ENCODE results near the gene ST3GAL5.
"Not testable (repeated sequence)": the region's sequence is repeated elsewhere in the genome, so short reads cannot be mapped to it uniquely, and the experiment has no call there.

Gene ST3GAL5

DNA sequence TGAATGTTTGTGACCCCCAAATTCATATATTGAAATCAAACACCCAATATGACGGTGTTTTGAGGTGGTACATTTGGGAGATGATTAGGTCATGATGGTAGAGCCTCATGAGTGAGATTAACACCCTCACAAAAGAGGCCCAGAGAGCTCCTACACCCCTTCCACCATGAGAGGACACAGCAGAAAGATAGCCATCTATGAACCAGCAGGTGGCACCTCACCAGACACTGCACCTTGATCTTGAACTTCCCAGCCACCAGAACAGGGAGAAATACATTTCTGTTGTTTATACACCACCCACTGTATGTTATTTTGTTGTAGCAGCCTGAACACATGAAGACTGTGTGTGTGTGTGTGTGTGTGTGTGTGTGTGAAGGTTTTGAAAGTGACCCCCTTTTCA is 58.1 kb downstream of the ST3GAL5 start:
- DNase-seq, result no peak

DNA sequence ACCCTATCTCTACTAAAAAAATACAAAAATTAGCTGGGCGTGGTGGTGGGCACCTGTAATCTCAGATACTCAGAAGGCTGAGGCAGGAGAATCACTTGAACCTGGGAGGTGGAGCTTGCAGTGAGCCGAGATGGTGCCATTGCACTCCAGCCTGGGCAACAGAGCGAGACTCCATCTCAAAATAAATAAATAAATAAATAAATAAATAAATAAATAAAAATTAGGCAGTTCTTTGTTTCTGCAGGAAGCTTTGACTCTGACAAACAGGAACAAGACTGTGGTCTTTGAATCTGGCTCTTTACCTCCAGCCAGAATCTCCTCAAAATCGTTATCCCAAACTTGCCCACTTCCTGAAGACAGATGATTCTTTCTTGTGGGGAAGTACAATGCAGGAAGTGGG is 59.4 kb downstream of the ST3GAL5 start:
- DNase-seq, result not testable (repeated sequence)

DNA sequence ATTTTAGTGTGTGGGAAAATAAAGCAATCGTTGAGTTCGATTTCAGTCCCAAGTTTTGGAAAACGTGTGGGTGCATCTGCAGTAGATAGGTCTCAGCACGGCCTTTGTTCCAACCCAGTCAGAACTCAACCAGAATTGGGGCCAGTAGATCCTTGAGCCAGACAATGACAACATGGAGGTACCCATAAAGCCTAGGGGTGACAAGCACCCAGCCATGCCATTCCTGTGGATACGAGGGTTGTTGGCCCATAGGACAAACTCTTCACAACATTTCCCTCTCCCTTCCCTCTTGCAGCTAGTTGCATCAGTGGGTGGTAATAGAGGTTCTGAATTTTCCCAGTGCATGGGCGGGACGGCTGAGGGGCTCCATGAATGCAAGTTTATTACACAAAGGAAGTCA is 60.1 kb downstream of the ST3GAL5 start:
- DNase-seq, result no peak

DNA sequence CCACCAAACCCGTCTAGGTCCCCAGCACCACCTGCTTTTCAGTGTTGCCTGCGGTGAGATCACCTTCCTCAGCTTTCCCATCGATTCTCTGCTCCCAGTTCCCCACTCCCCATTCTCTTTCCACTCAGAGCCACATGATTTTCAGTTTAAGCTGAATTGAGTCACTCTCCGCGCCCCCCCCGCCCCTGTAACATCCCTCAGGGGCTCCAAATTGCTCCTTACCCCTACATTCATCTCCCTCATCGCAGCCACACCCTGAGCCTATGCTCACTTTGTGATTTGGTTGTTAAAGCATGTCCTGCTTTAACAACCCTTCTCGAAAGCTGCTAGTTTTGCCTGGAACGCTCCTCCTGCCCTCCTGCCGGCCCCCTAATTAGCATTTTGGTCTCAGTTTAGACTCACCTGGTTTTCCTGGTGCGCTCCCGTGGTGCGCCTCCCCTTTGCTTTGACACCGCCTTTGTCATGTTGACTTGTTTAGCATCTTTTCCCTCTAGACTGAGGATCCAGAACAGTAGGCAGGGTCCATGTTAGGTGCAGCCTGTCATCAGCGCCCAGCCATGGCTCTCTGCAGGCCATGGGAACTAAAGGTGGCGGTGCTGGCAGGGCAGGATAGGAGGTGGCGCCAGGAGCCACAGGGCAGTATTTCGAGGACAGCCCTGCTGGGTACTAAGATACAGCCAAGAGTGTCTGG is 60.8 kb downstream of the ST3GAL5 start:
- DNase-seq, result no peak

DNA sequence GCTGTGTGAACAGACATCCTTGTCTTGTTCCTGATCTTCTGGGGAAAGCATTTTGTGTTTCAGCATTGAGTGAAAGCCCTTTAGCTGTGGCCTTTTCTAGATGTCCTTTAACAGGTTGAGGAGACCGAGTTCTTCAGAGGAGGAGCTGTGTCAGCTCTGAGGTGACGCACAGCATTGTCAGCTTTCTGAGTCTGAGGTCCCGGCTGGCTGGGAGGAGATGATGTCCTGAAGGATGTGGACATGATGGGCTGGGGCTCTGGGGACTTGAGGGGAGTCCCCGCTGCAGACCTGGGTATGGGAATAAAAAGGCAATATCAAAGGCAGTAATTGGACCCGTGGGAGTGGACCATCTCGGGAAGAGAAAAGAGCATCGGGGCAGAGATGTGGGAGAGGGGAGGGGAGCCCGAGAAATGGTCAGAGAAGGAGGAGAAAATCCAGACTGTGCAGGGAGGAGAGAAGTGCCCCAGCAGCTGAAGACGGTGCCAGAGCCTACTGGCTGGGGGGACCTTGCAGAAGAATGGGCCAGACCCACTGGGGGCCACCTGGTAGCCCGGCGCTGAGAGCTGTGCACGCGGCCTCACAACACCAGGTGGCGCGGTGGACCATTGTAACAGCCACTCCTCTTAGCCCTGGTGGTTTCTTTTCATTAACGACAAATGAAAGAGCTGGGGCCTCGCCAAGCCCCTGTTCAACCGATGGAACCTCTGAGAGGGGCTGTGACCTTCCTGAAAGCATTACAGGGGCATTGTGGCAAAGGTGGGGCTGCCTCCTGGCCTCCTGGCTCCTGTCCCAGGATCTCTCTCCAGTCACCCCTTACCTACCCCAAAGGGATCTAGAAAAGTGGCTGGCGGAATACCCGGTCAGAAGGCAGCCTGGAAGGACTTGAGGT is 61.6 kb downstream of the ST3GAL5 start:
- DNase-seq, result peak; percentile 33 to 77

DNA sequence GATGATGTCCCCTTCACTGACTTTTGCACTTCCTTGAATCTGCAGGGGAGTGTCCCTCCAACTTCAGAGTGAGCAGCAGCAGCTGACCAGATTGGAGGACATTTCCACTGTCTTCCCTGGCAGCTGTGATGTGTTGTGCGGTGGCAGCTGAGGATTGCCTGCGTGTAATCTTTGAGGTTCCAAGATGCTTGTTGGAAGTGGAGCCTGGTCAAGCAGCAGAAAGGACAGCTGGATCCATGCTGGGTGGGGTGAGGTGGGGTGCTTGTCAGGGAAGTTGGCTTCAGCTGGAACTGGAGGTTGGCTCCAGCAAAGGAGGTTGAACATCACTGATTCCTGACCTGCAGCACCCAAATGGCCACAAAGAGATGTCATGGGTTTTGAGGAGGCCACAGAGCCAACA is 64.8 kb downstream of the ST3GAL5 start:
- no peak for DNase-seq

DNA sequence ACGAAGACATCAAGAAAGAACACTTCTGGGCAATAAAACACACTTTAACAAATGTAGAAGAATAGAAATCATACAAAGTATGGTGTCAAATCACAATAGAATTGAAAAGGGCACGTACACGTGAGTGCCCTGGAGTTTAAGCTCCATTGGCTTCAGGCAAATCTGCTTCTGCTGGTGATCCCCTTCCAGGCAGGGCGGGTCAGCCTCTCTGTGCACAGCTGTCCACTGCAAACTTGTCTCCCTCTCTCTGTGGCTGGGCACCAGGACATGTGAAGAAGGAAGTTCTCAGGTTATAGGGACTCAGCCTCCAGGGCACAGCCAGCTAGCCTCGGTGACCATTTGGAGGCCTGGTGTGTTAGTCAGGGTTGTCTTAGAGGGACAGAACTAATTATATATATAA is 66.0 kb downstream of the ST3GAL5 start:
- no peak for DNase-seq

DNA sequence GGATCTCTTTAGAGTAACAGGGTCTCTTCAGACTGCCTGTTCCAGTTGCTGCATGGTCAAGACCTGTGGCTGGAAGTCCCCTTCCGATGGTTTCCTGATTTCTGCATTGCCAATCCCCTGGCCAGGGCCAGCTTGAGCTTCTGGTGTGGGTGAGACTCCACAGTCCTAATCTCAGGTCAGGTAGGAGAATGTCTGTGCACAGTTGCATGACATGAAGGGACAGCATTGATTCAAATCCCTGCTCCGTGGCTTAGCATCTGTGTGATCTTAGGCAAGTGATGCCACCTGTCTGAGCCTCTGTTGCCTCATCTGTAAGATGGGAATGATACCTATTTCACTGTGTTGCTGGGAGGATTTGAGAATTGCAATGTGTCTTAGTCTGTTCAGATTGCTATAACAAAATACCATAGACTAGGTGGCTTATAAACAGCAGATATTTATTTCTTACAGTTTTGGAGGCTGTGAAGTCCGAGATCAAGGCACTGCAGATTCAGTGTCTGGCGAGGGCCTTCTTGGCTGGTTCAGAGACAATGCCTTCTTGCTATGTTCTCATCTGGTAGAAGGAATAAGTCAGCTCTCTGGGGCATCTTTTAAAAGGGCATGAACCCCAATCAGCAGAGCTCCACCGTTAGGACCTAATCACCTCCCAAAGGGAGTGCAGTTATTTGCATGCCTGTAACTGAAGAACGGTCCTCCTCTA is 68.8 kb downstream of the ST3GAL5 start:
- no peak for DNase-seq

DNA sequence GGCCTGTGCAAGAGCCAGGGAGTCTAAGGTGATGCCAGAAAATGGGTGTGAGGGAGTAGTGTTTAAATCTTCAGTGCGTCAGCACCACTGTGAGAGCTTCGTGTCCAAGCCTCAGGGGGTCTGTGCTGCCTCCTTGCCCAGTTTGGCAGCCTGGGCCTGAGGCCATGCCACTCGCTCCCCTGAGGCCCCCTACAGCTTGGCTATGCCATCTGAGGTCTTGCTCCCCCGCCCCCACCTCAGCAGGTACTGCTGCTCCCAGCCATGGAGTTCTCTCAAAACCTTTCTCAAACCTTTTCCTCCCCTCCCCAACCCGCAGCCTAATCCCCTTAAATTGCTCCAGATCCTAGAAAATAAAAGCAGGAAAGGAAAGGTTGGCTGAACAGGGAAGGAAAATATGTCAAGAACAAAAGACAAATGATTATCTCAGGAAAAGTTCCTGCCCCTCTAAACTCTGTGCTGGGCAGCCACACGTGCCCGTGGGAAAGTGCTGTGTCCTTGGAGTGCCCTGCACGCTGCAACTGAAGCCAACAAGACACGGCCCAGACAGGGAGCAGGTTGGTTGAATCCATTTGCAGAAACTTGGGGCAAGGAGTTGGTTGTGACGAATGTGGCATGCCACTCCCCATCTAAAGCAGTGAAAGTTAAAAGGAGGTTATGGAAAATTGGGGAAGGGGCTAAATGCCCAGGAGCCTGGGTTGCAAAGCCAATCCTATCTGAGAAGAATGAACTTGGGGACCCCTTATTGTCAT is 73.8 kb downstream of the ST3GAL5 start:
- no peak for DNase-seq

DNA sequence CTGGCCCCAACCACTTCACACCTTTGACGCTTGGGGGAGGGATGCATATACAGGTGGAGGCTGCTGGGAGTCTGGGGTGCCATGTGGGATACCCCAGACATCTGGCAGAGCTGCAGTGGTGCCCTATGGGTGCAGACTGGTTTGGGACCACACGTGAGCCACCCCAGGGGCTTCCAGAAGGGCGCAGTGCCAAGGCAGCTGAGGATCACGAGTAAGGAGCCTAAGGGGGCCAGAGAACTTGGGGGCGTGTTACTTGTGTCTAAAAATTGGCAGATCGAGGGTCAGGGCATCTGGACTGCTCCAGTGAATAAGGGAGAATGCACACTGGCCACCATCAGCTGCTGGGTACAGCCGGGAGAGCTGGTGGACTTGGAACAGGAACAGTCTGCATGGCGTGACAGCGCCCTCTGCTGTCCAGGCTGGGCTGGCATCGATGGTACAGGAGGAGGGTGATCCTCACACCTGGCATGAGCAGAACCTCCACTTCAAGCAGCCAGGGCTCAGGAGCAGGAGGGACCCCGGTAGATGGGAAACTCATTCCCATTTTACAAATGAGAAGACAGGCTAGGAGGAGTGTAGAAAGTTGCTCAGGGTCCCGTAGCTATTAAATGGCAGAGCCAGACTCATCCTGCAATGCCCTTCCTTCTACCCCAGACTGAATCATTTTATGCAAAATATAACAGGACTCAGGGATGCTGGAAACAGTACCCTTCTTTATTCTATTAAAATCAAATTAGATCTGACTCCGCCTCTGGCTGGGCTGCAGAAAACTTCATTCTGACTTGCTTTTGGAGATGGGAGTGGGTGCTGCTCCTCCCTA is 74.6 kb downstream of the ST3GAL5 start:
- peak; percentile 53 to 81 for DNase-seq

DNA sequence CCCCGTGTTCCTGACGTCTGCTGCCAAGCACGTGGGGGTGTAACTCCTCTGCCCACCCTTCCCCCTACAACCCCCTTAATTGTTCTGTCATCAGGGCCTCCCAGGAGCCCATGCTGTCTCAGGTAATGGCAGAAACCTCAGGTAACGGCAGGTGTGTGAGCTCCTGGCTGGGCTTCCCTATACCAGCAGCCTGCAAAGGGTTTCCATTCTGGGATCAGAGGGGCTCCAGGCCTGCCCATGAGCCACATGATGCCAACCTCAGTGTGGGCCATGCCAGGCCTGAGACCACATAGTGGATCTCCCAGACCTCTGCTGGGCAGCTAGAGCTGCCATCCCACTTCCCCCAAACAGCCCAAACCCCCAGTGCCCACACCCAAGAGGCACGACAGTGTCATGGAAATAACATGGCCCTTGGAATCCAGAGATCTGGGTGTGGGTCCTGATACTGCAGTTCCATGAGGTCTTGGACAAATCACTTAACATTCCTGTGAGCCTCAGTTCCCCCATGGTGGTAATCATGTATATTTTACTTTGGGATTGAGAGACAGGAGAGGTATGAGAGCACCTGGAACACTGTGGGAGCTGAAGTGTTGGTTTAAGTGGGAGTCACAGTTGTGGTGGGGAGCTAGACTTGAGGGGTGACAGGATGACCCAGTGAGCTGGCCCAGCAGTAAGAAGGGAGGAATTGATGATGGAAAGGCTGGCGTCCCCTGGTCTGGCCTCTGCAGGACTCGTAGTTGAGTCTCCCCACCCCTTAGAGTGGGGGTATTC is 75.4 kb downstream of the ST3GAL5 start:
- DNase-seq, result no peak

DNA sequence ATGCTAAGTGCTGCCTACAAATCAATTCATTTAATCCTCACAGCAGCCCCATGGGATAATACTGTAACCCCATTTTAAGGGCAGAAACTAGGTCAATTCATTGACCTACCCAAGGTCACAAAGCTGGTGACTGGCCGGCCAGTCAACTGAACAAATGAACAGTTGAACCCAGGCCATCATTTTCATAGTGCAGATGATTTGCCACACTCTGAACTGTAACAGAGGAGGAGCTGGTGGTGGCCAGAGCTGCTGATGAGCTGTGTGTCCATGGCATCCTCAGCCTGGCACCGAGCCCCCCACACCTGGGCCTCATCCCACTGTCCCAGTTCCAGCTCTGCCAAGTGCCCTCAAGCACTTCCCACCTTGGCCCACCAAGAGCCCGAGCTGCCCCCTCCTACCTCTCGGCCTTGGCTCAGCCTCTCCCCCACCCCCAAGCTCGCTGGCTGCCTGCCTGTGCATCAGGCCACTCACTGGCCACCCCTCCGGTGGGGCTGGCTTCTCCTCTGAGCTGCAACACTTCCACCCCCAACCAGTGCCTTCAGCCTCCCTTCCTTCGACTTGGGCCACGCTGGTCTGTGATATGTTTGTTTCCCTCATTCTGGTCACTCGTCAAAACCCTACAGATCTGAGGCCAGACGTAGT is 76.6 kb downstream of the ST3GAL5 start:
- no peak for DNase-seq

DNA sequence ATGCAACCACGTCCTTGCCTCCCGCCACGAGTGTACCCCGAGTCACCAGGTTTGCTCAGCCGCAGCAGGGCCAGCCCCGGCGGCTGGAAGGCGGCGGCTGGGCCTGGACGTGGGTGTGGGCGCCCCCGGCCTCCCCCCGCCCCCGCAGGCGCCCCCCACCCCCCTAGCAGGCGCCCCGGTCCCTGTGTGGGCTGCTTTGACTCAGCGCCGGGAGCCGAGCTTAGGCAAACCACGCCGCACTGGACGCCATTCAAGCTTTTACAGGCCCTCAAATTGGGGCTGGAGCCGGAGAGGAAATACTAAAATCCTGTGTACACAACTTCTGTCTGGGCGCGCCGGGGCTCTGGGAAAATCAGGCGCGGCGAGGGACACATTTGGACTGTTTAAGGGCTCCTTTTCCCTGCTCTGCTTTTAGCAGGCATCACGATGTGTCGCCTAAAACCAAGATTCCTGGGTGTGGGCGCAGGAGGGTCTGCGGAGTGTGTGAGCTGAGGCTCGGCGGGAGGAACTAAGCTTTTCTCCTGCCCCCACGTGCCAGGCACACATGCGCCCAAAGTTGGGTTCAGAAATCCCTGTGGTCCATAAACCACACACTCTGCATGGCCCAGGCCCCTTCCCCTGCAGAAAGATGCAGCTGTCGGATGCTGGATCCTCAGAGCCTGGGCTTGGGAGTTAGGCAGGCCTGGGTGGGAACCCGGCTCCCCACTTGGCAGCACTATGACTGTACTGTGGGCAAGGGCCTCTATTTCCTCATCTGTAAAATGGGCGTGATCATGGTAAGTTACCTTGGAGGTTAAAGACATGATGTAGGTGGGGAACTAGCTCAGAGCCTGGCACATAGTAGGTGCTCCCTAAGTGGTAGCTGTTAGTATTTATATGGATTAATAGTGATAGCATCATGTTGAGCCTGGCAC is 77.4 kb downstream of the ST3GAL5 start:
- DNase-seq, result no peak

DNA sequence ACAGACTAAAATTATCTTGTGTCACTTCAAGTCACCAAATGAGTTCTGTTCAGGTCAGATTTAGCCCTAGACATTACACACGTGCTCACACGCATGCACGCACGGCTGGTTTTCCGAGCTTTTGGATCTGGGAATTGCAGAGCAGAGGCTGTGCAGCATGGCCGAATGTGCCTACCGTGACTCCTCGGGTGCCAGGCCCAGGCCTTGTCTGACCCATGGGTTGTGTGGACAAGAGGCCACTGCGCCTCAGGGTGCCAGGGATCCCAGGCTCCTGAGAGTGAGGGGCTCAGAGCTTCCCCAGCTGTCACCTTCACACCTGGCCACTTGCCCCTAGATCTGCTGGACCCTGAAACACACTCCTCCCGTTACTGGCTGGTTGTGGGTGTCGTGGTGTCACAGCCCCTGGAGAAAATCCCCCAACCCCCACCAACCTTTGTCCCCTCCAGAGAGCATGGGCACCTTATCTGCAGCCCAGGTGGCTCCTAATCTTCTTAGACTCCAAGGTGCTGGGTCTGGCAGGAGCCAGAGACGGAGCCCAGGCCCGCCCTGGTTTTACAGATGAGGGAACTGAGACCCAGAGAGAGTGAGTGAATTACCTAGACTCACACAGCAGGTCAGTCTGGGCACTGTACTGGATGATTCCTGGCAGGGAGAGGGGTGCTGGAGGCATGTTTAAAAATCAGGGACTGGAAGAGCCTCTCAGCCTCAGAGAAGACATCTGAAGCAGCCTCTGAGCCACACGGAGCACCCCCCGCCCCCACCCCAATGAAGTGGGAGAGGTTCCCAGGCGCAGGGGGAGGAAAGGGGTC is 78.2 kb downstream of the ST3GAL5 start:
- DNase-seq, result no peak

DNA sequence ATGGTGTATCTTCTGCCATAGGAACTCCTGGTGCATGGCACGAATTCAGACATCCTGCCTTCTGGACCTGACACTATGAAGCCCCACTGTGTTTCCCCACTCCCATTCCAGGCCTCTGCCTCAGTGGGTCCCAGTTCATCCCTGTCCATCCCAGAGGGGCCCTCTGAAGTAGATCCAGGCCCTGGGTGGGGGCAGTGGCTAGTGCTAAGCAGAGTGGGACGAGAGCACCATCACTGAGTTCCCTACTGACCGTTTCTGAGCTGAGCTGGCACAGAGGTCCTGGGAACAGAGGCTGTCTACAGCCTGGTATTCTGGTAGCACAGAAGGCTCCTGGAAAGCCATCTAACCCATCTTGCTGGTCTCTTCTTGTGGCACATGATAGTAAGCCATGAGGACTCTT is 81.0 kb downstream of the ST3GAL5 start:
- no peak for DNase-seq

DNA sequence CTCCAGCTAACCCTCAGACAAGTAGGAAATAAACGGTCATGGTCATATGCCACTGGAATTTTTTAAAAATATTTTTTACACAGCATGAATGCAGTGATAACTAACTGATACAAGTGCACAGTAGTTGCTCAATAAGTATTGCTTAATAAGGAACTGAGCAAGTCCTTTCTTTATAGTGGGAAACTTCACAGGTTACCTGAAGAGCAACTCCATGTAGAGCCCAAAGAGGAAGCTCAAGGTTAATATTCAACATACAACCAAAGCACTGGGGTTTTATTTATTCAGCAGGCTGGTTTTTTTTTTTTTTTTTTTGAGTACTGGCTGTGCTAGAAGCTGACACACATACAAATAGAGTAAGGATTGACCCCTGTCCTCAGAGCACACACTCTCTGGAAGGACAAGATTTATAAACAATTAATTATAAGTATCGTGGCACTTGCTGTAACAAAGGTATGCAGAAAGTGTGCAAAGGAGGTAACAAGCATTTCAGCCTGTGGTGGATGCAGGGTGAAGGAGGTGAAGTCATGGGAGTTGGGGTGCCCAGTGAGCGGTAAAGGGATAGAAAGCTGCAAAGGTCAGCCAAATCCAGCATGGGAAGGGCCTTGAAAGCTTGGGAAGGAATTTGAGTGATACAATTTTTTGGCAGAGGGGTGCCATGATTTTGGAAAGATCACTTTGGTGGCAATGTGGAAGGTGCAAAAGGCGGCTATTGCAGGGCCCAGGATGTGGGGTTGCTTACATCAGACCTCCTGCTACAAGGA is 82.3 kb downstream of the ST3GAL5 start:
- no peak for DNase-seq

DNA sequence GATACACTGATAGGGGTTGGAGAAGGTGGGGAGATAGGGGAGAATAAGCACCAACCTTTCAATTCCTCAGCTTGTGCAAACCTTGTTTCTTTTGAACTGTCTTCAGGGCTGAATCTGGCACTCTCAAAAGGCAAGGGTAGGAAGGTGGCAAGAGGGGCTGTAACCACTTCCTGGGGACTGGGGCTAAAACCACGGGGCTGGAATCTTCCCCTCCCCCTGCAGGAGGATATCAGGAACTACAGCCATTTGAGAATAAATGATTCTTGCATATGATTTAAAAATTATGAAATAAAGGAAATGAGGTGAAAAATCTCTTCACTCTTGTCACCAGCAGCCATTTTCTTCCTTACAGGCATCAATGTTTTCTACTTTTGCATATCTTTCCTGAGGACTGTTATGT is 84.2 kb downstream of the ST3GAL5 start:
- DNase-seq, result peak in 1 of 2 experiments; percentile 17
